Fibroblast of villous mesenchyme (primary cell): Measurements from ENCODE around the gene REPIN1. TPM values are rescaled to one million over a fixed set of nuclear protein-coding genes. Genes with fewer than 3 reads are reported as not detected.
"Not testable (repeated sequence)": the region's sequence is repeated elsewhere in the genome, so short reads cannot be mapped to it uniquely, and the experiment has no call there.

ENCODE experiments used
- DNase-seq: peaks from one replicate; pipeline ENCODE4 v3.0.0-alpha.2; 2010; ENCODE audit warnings: low read depth
- H3K4me3 ChIP-seq: 2 replicates; pipeline ENCODE4 v1.5.1; 2011; ENCODE audit warnings: low read depth, mild to moderate bottlenecking, low read length
- CTCF ChIP-seq: IDR thresholded peaks from 2 replicates; pipeline ENCODE4 v1.5.1; 2012; ENCODE audit warnings: low read depth, mild to moderate bottlenecking, low read length; ENCODE audit not compliant: insufficient read depth
- total RNA-seq: library from RNA; depleted of rRNA; stranded (reverse); fragments of >200 nt; gene quantifications from 2 replicates; pipeline ENCODE4 v1.2.3, GENCODE V29; 2012

The REPIN1 gene
- total RNA-seq, 1 donor: 98.4 TPM

- DNase-seq: no peak
- no peak for TF ChIP-seq CTCF
- H3K4me3 ChIP-seq: no peak overlapping the region
Observed at GRCh38 chr7:150382844-150383225, 14.2 kb downstream of the REPIN1 start.

GRCh38 chr7:150383710-150384397 is 15.2 kb downstream of the REPIN1 start:
- TF ChIP-seq CTCF: no peak
- H3K4me3 ChIP-seq: no peak overlapping the region
- no peak for DNase-seq

DNA sequence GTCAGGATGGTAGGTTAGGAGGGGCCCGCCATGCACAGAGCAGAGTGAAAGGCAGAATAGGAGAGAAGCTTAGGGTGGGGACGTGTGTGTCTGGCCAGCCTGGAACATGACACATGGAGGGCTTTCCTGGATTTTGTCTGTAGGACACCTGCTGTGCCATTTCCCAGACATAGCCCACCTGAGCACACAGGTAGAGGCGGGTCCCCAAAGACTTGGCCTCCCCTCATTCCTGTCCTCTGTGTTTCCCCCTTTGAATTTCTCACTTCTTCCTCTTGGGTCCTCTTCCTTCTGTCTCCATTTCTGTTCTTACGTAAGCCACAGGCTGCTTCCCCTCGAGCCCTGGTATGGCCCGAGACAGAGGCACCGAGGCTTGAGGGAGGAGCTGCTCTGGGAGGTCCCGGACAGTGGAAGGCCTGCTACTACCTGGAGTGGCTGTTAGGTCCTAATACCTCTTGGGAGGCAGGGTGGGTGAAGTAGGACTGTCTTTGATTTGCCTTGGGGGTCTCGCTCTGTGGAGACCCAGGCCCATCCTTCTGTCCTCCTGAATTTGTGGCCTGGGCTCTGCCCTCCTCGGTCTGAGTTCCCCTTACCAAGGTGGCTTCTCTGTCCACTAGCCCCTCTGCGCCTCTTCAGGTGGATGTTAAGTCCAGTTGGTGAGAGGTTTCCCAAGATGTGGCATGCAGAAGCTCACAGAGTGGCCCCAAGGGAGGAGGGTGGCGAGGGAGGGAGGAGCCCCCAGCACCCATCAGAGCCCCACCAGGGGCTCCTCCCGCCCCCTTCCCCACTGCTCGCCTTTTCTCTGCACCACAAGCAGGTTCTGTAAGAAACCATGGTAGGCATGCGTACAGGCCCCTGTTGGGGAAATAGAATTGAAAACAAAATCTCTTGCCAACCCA is 16.0 kb downstream of the REPIN1 start:
- DNase-seq: no peak
- TF ChIP-seq CTCF: no peak
- H3K4me3 ChIP-seq: no peak overlapping the region

DNA sequence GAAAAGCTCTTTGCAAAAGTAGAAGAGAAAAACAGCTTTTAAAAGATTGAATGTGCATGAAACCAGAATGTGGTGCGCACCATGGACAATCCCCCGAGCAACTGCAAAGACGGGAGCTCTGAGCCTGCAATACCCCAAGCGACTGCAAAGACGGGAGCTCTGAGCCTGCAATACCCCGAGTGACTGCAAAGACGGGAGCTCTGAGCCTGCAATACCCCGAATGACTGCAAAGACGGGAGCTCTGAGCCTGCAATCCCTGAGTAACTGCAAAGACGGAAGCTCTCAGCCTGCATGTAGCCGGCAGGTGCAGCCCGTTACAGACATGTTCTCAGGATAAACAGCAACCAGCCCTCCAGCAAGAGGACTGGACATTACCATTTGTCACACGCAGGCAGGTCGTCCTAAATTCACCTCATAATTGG is 16.7 kb downstream of the REPIN1 start:
- no peak overlapping the region for H3K4me3 ChIP-seq
- DNase-seq: no peak
- no peak for TF ChIP-seq CTCF

DNA sequence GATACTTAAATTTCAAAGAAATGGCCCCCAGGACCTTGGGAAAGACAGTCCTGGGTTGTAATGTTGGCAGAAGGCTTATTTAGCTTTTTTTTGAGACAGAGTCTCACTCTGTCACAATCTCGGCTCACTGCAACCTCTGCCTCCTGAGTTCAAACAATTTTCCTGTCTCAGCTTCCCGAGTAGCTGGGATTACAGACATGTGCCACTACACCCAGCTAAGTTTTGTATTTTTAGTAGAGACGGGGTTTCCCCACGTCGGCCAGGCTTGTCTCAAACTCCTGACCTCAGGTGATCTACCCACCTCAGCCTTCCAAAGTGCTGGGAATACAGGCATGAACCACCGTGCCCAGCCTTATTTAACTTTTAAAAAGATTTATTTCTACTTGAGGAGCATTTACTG is 17.3 kb downstream of the REPIN1 start:
- H3K4me3 ChIP-seq, DNase-seq: not testable (repeated sequence)

DNA sequence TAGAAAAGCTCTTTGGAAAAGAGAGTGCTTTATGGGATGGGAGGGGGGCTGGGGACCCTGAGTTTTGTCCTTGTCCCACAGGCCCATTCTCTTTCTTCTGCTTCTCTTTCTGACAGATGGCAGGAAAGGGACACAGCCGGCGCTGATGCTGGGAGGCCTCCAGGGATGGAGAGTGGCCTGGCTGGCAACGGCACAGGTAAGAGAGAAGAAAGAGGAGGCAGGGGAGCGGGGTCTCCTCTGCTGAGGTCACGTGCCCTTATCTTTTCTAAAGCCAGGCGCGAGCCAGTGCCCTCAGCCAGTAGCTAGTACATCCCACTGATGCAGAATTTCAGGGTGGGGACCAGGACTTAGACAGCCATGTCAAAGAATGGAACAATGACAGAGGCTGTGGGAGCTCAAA is 19.7 kb downstream of the REPIN1 start:
- TF ChIP-seq CTCF: no peak
- no peak for DNase-seq
- H3K4me3 ChIP-seq: no peak overlapping the region

GRCh38 chr7:150388709-150389531 is 20.3 kb downstream of the REPIN1 start:
- H3K4me3 ChIP-seq: no peak overlapping the region
- TF ChIP-seq CTCF: peak; percentile 87
- peak; percentile 93 for DNase-seq
